ENCODE results near the gene STC2. TPM values are rescaled to one million over a fixed set of nuclear protein-coding genes. Genes with fewer than 3 reads are reported as not detected.

The STC2 gene
- polyA plus RNA-seq, 2 of the 4 experiments (the other 2 are of a cell fraction), result 45.2 to 46.1 TPM

DNA sequence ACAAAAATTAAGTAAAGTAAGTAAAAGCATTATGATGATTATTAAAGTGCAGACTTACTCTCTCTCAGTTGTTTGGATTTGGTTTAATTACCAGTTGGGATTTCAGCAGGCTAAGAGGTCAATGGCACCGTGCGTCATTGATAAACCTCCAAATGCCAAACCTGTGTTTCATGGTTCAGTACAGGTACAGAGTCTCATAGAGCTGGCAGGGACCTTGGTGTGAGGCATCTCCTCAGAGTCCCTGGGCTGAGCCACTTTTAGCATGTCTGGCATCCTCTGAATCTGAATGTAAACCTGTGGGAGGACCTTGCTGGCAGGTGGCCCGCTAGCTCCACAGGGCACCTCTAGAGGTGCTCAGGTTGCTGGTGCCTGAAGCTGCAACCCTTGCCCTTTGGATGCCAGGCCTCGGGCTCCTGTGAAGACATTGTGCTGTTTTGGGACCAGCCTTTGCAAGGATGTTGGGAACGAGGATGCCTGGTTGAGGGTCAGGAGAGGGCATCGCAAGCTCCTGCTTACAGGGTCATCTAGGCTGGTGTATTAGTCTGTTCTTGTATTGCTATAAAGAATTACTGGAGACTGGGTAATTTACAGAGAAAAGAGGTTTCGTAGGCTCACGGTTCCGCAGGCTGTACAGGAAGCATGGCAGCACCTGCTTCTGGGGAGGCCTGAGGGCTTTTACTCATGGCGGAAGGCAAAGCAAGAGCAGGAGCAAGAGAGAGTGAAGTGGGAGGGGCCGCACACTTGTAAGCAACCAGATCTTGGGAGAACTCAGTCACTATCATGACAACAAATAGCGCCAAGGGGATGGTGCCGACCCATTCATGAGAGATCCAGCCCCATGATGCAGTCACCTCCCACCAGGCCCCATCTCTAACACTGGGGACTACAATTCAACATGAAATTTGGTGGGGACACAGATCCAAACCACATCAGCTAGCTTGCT, 14.9 kb upstream of the STC2 start:
- ChIA-PET CTCF (interaction anchor here (0.8 kb wide), 1 partner anchor 8 kb away, joined by 3 read pairs; no protein-coding TSS in a partner anchor), POLR2A (no interaction called here)
- ATAC-seq, result no peak
- no peak for DNase-seq (ENCODE audit: low read depth in 1 of 2, low spot score in 1 of 2)
- Histone ChIP-seq H3K4me3 (no peak overlapping the region), H3K9me3 (no peaks in the 10 kb centered on the region), H3K4me1 (no peaks in the 10 kb centered on the region), H3K4me2 (no peak overlapping the region), H3K27ac (no peak overlapping the region)
- WGBS (ENCODE audit: missing lambda C conversion rate), result 91% methylated on average over 13 of the region's 13 CpGs
- FAIRE-seq, result no peak
- TF ChIP-seq, protein P1, sequence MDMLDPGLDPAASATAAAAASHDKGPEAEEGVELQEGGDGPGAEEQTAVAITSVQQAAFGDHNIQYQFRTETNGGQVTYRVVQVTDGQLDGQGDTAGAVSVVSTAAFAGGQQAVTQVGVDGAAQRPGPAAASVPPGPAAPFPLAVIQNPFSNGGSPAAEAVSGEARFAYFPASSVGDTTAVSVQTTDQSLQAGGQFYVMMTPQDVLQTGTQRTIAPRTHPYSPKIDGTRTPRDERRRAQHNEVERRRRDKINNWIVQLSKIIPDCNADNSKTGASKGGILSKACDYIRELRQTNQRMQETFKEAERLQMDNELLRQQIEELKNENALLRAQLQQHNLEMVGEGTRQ (IDR thresholded peaks at IDR 0.05), result no peak
- TF ChIP-seq PHF8 (IDR thresholded peaks at IDR 0.05; ENCODE audit: borderline replicate concordance, low read depth), result no peak
- TF ChIP-seq, protein P2, sequence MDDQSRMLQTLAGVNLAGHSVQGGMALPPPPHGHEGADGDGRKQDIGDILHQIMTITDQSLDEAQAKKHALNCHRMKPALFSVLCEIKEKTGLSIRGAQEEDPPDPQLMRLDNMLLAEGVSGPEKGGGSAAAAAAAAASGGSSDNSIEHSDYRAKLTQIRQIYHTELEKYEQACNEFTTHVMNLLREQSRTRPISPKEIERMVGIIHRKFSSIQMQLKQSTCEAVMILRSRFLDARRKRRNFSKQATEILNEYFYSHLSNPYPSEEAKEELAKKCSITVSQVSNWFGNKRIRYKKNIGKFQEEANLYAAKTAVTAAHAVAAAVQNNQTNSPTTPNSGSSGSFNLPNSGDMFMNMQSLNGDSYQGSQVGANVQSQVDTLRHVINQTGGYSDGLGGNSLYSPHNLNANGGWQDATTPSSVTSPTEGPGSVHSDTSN (IDR thresholded peaks at IDR 0.05), result no peak
- no peak for TF ChIP-seq KDM5A (IDR thresholded peaks at IDR 0.05)
- TF ChIP-seq RCOR1 (IDR thresholded peaks at IDR 0.05; ENCODE audit: low read depth, low read length), result no peak
- TF ChIP-seq, protein P3, sequence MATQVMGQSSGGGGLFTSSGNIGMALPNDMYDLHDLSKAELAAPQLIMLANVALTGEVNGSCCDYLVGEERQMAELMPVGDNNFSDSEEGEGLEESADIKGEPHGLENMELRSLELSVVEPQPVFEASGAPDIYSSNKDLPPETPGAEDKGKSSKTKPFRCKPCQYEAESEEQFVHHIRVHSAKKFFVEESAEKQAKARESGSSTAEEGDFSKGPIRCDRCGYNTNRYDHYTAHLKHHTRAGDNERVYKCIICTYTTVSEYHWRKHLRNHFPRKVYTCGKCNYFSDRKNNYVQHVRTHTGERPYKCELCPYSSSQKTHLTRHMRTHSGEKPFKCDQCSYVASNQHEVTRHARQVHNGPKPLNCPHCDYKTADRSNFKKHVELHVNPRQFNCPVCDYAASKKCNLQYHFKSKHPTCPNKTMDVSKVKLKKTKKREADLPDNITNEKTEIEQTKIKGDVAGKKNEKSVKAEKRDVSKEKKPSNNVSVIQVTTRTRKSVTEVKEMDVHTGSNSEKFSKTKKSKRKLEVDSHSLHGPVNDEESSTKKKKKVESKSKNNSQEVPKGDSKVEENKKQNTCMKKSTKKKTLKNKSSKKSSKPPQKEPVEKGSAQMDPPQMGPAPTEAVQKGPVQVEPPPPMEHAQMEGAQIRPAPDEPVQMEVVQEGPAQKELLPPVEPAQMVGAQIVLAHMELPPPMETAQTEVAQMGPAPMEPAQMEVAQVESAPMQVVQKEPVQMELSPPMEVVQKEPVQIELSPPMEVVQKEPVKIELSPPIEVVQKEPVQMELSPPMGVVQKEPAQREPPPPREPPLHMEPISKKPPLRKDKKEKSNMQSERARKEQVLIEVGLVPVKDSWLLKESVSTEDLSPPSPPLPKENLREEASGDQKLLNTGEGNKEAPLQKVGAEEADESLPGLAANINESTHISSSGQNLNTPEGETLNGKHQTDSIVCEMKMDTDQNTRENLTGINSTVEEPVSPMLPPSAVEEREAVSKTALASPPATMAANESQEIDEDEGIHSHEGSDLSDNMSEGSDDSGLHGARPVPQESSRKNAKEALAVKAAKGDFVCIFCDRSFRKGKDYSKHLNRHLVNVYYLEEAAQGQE (IDR thresholded peaks at IDR 0.05), result no peak
- no peak for TF ChIP-seq ZSCAN20 (CRISPR knock-in tag; IDR thresholded peaks at IDR 0.05)

DNA sequence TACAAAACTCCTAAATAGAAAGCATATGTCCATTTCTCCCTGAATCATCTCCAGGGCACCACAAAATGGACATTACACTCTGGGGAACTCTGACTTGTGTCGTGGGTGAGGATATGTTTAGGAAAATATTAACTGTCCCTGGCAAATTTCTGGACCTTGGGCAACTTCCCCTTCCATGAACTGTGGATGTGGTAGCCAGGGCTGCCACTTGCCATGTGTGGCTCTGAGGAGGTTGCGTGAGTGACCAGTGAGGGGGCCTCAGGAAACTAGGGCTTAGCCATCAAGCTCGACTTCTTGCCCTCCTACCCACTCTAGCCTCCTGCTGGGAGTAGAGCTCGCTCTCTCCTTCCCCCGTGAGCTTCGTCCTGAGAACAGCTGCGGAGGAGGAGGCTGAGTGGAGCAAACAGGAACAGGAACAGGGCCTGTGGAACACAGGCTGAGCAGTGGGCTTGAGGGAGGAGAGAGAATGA, 13.8 kb upstream of the STC2 start:
- DNase-seq (ENCODE audit: low read depth in 1 of 2, low spot score in 1 of 2) (no peak), FAIRE-seq (no peak), ATAC-seq (no peak; a peak in 1 of 6 replicates)
- H3K4me2 ChIP-seq, result no peak overlapping the region
- no peak overlapping the region for H3K4me3 ChIP-seq
- ChIA-PET POLR2A (no interaction called here), CTCF (no interaction called here)
- H3K4me1 ChIP-seq, result no peaks in the 10 kb centered on the region
- no peak for TF ChIP-seq NFE2L2 (conservative IDR thresholded peaks at IDR 0.05; ENCODE audit: low read length)
- TF ChIP-seq FOXS1 (CRISPR knock-in tag; IDR thresholded peaks at IDR 0.05), result no peak
- TF ChIP-seq, protein P4, sequence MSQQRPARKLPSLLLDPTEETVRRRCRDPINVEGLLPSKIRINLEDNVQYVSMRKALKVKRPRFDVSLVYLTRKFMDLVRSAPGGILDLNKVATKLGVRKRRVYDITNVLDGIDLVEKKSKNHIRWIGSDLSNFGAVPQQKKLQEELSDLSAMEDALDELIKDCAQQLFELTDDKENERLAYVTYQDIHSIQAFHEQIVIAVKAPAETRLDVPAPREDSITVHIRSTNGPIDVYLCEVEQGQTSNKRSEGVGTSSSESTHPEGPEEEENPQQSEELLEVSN (IDR thresholded peaks at IDR 0.05; ENCODE audit: borderline replicate concordance, low read depth), result no peak
- TF ChIP-seq ZC3H11A (IDR thresholded peaks at IDR 0.05), result no peak
- no peak for TF ChIP-seq NPAS2 (CRISPR knock-in tag; IDR thresholded peaks at IDR 0.05; ENCODE audit: borderline replicate concordance)
- TF ChIP-seq, protein P5, sequence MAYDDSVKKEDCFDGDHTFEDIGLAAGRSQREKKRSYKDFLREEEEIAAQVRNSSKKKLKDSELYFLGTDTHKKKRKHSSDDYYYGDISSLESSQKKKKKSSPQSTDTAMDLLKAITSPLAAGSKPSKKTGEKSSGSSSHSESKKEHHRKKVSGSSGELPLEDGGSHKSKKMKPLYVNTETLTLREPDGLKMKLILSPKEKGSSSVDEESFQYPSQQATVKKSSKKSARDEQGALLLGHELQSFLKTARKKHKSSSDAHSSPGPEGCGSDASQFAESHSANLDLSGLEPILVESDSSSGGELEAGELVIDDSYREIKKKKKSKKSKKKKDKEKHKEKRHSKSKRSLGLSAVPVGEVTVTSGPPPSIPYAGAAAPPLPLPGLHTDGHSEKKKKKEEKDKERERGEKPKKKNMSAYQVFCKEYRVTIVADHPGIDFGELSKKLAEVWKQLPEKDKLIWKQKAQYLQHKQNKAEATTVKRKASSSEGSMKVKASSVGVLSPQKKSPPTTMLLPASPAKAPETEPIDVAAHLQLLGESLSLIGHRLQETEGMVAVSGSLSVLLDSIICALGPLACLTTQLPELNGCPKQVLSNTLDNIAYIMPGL (CRISPR knock-in tag; IDR thresholded peaks at IDR 0.05; ENCODE audit: borderline replicate concordance), result no peak
- TF ChIP-seq, protein P6, sequence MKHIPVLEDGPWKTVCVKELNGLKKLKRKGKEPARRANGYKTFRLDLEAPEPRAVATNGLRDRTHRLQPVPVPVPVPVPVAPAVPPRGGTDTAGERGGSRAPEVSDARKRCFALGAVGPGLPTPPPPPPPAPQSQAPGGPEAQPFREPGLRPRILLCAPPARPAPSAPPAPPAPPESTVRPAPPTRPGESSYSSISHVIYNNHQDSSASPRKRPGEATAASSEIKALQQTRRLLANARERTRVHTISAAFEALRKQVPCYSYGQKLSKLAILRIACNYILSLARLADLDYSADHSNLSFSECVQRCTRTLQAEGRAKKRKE (CRISPR knock-in tag; IDR thresholded peaks at IDR 0.05; ENCODE audit: low read depth), result no peak
- TF ChIP-seq FOSL2 (IDR thresholded peaks at IDR 0.05), result no peak
- TF ChIP-seq FOSL2 (CRISPR knock-in tag; IDR thresholded peaks at IDR 0.05), result no peak
- no peak for TF ChIP-seq JUN (IDR thresholded peaks at IDR 0.05)
- no peak for TF ChIP-seq ZSCAN20 (CRISPR knock-in tag; IDR thresholded peaks at IDR 0.05)
- TF ChIP-seq RCOR1 (IDR thresholded peaks at IDR 0.05; ENCODE audit: low read depth, low read length), result no peak
- TF ChIP-seq, protein P2 (IDR thresholded peaks at IDR 0.05), result no peak
- no peak for TF ChIP-seq KDM1A (IDR thresholded peaks at IDR 0.05; ENCODE audit: low read depth)
- no peak for TF ChIP-seq SMC3 (IDR thresholded peaks at IDR 0.05)
- no peak overlapping the region; a peak in 1 of 6 replicates for H3K27ac ChIP-seq
- H3K9me3 ChIP-seq, result no peaks in the 10 kb centered on the region
- WGBS (ENCODE audit: missing lambda C conversion rate), result 60% methylated on average over 7 of the region's 7 CpGs

Data from A549 (cell line).